Kidney glomerular epithelial cell (primary cell): ENCODE measurements around the gene AP2B1.

Experiments used
- DNase-seq: peaks from one replicate; lab custom pipeline; 2025; lab: John Stamatoyannopoulos, UW

Gene AP2B1

DNA sequence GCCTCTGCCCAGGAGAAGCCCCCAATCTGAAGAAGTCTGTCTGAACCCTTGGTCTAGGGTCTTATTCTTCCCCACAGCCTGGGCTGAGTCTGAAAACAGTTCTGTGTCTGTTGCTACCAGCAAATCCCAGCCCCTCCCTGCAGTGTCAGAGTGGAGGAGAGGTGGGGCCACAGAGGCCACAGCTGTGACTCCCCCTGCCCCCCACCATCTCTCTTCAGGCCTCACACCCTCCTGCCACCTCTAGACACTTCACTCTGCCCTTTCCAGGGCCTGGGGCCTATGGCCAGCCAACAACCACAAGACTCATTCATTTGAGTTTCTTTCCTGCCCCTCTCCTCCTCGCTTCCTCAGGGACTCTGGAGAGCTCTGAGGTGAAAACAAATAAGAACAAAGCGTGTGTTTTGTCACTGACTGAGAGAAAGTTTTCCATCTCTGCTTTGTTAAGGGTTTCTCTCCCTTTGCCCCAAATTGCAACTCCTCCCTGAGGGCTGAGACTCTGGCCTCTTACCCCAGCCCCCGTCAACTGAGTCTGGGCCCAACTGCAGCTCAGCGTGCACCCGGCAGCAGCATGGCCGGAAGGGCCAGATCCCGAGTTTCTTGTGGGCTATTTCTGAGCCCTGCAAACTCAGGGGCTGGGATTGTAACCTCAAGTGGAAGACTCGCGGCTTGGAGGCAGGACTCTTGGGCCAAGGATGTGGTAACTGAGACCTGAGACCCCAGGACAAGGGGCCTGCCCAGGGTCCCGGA is 186.7 kb downstream of the AP2B1 start:
- no peak for DNase-seq

GRCh38 chr17:35774499-35774898 is 187.4 kb downstream of the AP2B1 start:
- peak; percentile 44 for DNase-seq

DNA sequence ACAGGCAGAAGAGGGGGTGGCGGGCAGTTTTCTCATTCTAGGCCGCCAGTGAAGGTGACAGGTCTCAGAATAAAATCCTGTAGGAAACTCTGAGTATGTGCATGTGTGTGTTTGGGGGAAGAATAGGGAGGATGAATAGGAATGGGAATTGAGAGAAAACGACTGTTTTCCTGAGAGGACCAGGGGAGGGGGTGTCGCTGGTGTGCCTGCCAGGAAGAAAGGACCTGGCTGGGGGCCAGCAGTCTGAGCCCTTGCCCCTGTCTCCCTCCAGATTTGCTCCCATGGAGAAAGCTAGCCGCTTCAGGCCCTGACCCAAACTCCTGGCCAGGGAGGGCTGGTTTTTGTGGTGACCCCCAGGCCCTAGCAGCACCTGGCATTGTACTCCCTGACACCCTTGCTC is 187.9 kb downstream of the AP2B1 start:
- DNase-seq = no peak

DNA sequence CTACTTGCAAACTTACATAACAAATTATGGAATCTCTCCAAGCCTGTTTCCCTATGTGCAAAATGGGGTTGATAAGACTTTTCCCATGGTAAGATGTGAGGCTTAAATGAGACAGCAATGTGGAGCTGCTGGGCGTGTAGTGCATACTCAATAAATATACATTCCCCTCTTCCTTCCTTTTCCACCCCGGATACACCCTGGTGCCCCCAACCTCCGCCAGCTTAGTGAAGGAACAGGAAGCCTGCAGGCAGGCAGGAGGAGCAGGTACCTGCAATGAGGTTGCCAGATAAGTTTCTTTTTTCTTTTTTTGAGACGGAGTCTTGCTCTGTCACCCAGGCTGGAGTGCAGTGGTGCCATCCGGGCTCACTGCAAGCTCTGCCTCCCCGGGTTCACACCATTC is 188.5 kb downstream of the AP2B1 start:
- no peak for DNase-seq
